HPDE6-E6E7 (cell line): ENCODE results near the gene TBL1Y.
"Not testable (repeated sequence)": the region's sequence is repeated elsewhere in the genome, so short reads cannot be mapped to it uniquely, and the experiment has no call there.

Experiments
- DNase-seq: peaks from one replicate; pipeline ENCODE4 v3.0.0; 2011; ENCODE audit warnings: missing footprints; ENCODE audit errors: extremely low spot score

Gene TBL1Y

GRCh38 chrY:6972271-6972887 is 61.9 kb downstream of the TBL1Y start:
- no peak for DNase-seq

- DNase-seq: no peak
Measured at GRCh38 chrY:6974971-6975370, 64.5 kb downstream of the TBL1Y start.

GRCh38 chrY:6977783-6978182 is 67.3 kb downstream of the TBL1Y start:
- no peak for DNase-seq

- no peak for DNase-seq
Measured at GRCh38 chrY:6983221-6983620, 72.7 kb downstream of the TBL1Y start.

- DNase-seq: no peak
Measured at GRCh38 chrY:6987811-6988210, 77.3 kb downstream of the TBL1Y start.

GRCh38 chrY:6989886-6990620 is 79.6 kb downstream of the TBL1Y start:
- DNase-seq: no peak

- DNase-seq: no peak
Measured at GRCh38 chrY:6992041-6992440, 81.5 kb downstream of the TBL1Y start.

- DNase-seq: no peak
Measured at GRCh38 chrY:6995987-6996386, 85.5 kb downstream of the TBL1Y start.

- DNase-seq: no peak
Measured at GRCh38 chrY:6997503-6998066, 87.1 kb downstream of the TBL1Y start.

- no peak for DNase-seq
Measured at GRCh38 chrY:6999905-7000304, 89.4 kb downstream of the TBL1Y start.

- no peak for DNase-seq
Measured at GRCh38 chrY:7002581-7002980, 92.1 kb downstream of the TBL1Y start.

GRCh38 chrY:7007911-7008310 is 97.4 kb downstream of the TBL1Y start:
- no peak for DNase-seq

- no peak for DNase-seq
Measured at GRCh38 chrY:7008578-7009355, 98.3 kb downstream of the TBL1Y start.

- no peak for DNase-seq
Measured at GRCh38 chrY:7013051-7013450, 102.6 kb downstream of the TBL1Y start.

- no peak for DNase-seq
Measured at GRCh38 chrY:7016521-7016920, 106.0 kb downstream of the TBL1Y start.

GRCh38 chrY:7017244-7018080 is 107.0 kb downstream of the TBL1Y start:
- DNase-seq: no peak

- DNase-seq: no peak
Measured at GRCh38 chrY:7039037-7039436, 128.5 kb downstream of the TBL1Y start.

- DNase-seq: no peak
Measured at GRCh38 chrY:7040662-7041061, 130.2 kb downstream of the TBL1Y start.

- DNase-seq: no peak
Measured at GRCh38 chrY:7041983-7042382, 131.5 kb downstream of the TBL1Y start.

GRCh38 chrY:7052461-7052860 is 142.0 kb downstream of the TBL1Y start:
- not testable (repeated sequence) for DNase-seq

GRCh38 chrY:7056886-7057285 is 146.4 kb downstream of the TBL1Y start:
- no peak for DNase-seq

- DNase-seq: no peak
Measured at GRCh38 chrY:7078725-7079124, 168.2 kb downstream of the TBL1Y start.
